ENCODE results near the gene ING2.
"Not testable (repeated sequence)": the region's sequence is repeated elsewhere in the genome, so short reads cannot be mapped to it uniquely, and the experiment has no call there.

The ING2 gene

DNA sequence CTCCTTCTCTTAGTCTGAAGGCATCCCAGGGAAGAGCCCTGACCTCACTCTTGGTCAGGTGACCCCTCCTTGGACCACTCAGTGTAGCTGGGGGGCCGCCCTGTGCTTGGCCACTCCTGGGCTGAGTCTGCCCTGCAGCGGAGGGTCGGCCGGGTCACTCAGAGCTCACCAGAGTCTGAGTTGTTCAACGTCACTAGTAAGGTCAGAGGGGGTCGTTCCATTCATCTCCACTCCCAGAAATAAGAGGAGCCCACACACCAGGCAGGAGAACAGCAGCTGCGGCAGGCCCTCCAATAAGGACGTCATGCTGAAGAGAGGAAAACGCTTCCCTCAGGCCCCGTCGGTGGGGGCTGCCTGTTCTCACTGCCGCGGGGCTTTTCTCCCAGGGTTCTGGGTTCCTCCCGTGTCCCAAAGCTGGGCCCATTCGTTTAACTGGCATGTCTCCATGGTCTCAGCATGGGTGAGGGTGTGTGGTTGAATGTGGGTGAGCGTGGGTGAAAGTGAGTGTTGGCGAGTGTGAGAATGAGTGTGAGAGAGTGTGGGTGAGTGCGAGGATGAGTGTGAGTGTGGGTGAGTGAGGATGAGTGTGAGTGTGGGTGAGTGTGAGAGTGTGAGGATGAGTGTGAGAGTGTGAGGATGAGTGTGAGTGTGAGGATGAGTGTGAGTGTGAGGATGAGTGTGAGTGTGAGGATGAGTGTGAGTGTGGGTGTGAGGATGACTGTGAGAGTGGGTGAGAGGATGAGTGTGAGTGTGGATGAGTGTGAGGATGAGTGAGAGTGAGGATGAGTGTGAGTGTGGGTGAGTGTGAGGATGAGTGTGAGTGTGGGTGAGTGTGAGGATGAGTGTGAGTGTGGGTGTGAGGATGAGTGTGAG is 47.7 kb downstream of the ING2 start:
- no peak for DNase-seq

- DNase-seq = not testable (repeated sequence)
Observed at GRCh38 chr4:183553147-183553478, 48.3 kb downstream of the ING2 start.

GRCh38 chr4:183553601-183554345 is 48.9 kb downstream of the ING2 start:
- no peak for DNase-seq

- DNase-seq = no peak
Observed at GRCh38 chr4:183554346-183554686, 49.5 kb downstream of the ING2 start.

- no peak for DNase-seq
Observed at GRCh38 chr4:183554878-183555585, 50.2 kb downstream of the ING2 start.

DNA sequence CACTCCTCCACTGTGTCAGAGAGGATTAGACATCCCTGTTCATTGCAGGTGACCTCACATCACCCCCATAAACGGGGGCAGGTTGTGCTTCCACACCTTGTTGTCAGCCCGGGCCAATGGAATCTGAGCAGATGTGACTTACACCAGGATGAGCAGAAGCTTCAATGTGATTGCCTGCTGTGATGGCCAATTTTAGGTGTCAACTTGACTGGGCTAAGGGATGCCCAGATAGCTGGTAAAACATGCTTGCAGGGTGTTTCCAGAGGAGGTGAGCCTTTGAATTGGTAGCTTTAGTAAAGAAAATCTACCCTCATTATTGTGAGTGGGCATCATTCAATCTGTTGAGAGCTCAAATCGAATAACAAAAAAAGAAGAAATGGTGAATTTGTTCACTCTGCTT is 52.1 kb downstream of the ING2 start:
- no peak for DNase-seq

- DNase-seq = no peak
Observed at GRCh38 chr4:183557611-183558010, 52.8 kb downstream of the ING2 start.

- no peak for DNase-seq
Observed at GRCh38 chr4:183558873-183559272, 54.0 kb downstream of the ING2 start.

DNA sequence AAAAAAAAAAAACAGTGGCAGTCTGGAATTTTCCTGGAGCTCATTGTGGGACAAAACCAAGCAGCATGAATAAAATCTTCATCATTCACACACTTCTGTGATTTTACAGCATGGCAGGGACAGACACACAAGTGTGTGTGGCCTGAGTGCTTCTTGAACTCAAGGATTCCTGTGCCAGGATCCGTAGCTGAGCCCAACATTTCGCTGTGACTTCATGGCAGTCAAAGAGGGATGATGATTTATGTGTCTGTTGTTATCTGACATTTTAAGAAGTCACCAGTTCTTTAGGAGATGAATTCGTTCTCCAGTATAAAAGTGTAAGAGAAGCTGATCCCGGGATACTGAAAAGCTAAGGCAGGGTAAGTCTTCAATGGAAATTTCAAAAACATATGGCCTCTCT is 57.0 kb downstream of the ING2 start:
- DNase-seq = no peak
